GM19043 (cell line): ENCODE results near the gene RPAP2.
"Not testable (repeated sequence)": the region's sequence is repeated elsewhere in the genome, so short reads cannot be mapped to it uniquely, and the experiment has no call there.

Source experiments
- ATAC-seq: cut with Tn5 transposase; IDR thresholded peaks from one replicate; pipeline ENCODE4 v1.9.1; 2021; ENCODE audit warnings: low read depth; ENCODE audit not compliant: unreplicated experiment

RPAP2 gene

DNA sequence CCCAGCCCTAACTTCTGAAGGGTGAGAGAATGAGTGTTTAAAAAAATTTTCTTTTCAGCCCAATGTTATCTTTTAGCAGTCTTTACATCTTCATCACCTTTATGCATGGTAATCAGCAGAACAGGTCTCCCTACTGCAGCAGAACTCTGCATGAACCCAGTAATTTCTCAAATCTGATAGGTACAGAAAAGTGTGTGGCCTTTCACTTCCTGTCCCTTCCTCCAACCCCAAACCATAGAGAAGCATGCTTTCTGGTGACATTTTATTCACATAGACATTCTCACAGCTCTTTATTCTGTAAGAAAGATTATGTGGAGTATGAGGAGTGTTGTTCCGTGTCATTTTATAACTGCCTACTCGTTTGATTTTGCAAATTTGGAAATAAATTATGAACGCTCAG, 68.6 kb downstream of the RPAP2 start:
- ATAC-seq: no peak

GRCh38 chr1:92372164-92372563, 73.3 kb downstream of the RPAP2 start:
- no peak for ATAC-seq

DNA sequence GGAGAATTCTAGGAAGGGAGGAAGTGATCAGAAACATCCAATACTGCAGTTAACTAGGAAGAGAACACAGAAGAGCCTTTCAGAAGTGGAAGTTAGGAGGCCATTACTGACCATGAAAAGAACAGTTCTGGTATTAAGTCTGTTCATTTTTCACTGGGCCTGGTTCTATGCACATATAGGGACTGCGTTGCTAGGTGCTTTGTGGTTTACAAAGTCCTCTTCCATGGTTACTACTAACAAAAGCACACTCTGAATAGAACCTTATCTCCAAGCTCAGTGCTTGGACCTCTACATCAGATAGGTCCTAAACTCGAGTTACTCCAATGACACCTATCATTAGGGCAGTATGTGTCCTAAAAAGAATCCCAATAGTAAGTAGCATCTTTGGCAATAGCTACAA, 75.4 kb downstream of the RPAP2 start:
- ATAC-seq: no peak

- ATAC-seq: no peak
Measured at GRCh38 chr1:92376345-92376744, 77.5 kb downstream of the RPAP2 start.

DNA sequence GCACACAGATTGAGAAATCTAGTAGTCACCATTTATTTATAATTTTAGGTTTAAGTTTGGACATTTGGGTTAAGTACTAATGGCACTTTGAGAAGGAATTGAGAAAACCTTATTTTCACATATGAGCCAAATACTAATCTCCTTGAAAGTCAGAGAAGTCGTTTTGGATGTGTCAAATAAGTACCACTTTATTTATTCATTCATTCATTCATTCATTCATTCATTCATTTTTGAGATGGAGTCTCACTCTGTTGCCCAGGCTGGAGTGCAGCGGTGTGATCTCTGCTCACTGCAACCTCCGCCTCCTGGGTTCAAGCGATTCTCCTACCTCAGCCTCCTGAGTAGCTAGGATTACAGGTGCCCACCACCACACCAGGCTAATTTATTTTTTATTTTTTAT, 79.1 kb downstream of the RPAP2 start:
- ATAC-seq: not testable (repeated sequence)

GRCh38 chr1:92380867-92381266, 82.0 kb downstream of the RPAP2 start:
- no peak for ATAC-seq

DNA sequence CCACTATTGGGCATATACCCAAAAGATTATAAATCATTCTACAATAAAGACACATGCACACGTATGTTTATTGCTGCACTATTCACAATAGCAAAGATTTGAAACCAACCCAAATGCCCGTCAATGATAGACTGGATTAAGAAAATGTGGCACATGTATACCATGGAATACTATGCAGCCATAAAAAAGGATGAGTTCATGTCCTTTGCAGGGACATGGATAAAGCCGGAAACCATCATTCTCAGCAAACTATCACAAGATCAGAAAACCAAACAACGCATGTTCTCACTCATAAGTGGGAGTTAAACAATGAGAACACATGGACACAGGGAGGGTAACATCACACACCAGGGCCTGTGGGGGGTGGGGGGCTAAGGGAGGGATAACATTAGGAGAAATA, 95.1 kb downstream of the RPAP2 start:
- not testable (repeated sequence) for ATAC-seq

GRCh38 chr1:92398519-92398918, 99.7 kb downstream of the RPAP2 start:
- no peak for ATAC-seq

DNA sequence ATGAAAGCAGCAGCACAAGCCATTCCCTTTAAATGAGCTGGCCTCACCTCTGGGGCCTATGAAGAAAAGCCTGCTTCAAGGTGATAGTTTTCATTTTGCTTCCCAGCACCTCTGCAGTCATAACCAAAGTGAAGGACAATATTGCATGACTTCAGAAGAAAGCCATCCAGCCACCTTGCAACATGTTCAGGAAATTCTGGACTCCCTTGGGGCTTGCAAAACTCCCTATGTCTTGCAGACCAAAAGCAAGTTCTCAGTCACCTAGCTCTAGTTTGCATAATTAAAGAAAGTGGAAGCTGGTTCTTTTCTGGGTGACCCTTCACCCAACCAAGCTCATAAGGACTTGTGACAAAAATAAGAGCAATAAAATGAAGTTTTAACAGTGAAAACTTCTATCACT, 100.2 kb downstream of the RPAP2 start:
- ATAC-seq: peak; percentile 87

DNA sequence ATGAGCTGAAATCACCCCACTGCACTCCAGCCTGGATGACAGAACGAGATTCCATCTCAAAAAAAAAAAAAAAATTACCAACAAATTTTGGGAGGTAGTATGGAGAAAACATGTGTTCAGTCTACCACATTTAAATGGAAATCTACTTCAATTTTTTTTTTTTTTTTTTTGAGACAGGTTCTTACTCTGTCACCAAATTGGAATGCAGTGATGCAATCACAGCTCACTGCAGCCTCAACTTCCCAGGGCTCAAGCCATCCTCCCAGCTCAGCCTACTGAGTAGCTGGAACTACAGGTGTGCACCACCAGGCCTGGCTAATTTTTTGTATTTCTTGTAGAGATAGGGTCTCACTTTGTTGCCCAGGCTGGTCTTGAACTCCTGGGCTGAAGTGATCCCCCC, 105.8 kb downstream of the RPAP2 start:
- no peak for ATAC-seq

- ATAC-seq: no peak
Measured at GRCh38 chr1:92408825-92409224, 110.0 kb downstream of the RPAP2 start.

GRCh38 chr1:92409946-92410549, 111.2 kb downstream of the RPAP2 start:
- ATAC-seq: no peak

- no peak for ATAC-seq
Measured at GRCh38 chr1:92410706-92411105, 111.8 kb downstream of the RPAP2 start.

DNA sequence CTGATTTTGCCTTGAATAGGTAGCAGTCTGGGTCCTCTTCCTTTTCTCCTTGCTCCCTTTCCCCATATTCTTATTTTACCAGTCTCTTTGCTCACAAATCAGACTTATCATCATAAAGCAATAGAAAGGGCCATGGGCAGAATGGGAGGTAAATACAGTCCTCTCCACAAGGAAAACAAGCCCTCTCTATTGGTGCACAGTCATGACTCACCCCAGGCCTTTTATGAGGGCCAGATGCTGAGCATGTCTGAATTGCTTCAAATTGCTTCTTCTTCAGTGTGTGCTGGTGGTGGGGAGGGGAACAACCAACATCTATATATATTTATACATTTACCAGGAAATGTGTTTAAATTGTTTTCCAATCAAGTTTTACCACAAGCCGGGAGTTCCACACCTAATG, 112.7 kb downstream of the RPAP2 start:
- ATAC-seq: no peak

DNA sequence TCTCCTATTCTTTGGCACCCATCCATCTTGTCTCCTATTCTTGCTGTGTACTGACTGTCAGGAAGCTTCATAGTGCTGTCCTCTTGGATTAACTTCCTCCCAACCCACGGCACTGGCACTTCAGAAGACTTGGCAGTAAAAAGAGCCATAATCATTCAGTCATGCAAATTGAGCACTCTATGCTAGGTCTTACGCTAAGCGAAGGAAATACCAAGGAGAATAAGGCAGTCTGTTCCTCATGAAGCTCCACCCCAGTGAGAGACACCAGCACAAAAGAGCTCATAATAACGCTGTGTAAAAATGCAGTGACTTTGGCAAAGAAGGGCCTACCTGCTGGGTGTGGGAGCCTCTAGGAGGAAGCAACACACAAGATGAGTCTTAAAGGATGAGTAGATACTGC, 120.8 kb downstream of the RPAP2 start:
- no peak for ATAC-seq

DNA sequence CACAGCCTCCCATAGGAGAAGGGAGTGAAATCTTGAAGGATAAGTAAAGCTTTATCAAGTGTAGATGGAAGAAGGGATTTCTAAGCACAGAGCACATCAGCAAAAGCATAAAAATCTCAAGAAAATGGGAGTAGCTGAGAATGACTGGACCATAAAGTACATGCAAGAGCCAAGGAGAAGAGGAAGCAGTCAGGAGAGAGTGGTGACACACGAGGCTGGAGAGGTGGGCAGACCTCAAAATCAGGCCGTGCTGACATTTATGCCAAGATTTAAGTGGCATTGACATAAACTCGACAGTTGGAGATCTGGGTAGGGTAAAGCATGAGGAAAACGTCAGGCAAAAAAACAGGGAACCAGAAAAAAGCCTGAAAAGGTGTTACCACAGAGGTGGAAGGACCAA, 125.5 kb downstream of the RPAP2 start:
- no peak for ATAC-seq

GRCh38 chr1:92425617-92426016, 126.8 kb downstream of the RPAP2 start:
- no peak for ATAC-seq

GRCh38 chr1:92430030-92430429, 131.2 kb downstream of the RPAP2 start:
- ATAC-seq: no peak

DNA sequence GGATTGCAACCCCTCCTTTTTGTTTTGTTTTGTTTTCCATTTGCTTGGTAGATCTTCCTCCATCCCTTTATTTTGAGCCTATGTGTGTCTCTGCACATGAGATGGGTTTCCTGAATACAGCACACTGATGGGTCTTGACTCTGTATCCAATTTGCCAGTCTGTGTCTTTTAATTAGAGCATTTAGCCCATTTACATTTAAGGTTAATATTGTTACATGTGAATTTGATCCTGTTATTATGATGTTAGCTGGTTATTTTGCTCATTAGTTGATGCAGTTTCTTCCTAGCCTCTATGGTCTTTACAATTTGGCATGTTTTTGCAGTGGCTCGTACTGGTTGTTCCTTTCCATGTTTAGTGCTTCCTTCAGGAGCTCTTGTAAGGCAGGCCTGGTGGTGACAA, 135.7 kb downstream of the RPAP2 start:
- not testable (repeated sequence) for ATAC-seq

DNA sequence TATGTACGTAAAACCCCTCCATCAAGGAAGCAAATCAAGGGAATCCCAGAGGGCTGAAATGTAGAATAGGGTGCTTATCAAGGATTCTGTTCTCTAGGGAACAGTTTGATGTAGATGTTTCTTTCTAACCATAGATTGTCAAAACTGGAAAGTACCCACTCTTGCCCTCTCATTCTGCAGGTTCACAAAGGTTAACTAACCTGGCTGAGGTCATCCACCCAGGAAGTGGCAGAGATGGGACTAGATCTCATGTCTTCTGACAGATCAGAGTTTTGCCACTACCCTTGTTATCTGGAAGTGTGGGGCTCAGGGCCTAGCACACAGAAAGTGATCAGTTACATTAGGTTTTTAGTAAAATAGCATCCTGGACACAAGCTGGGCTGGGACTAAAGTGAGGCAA, 140.4 kb downstream of the RPAP2 start:
- no peak for ATAC-seq

DNA sequence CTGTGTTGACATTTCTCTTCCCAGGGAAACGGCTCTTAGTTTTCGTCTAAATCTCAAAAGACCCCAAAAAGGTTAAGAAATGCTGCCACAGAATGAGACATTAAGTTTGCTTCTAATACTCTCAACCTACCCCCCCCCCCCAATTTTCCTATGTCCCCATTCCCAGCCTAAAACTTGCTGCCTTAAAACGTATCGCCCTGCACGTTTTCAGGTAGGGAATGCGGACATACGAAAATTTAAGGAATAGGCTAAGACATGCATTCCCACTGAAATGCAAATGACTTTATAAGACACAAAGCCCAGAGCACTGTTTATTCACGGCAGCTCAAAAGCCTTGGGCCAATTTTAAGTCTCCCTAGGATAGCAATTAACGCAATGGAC, 142.4 kb downstream of the RPAP2 start:
- no peak for ATAC-seq

- ATAC-seq: no peak
Measured at GRCh38 chr1:92441697-92442342, 143.0 kb downstream of the RPAP2 start.

DNA sequence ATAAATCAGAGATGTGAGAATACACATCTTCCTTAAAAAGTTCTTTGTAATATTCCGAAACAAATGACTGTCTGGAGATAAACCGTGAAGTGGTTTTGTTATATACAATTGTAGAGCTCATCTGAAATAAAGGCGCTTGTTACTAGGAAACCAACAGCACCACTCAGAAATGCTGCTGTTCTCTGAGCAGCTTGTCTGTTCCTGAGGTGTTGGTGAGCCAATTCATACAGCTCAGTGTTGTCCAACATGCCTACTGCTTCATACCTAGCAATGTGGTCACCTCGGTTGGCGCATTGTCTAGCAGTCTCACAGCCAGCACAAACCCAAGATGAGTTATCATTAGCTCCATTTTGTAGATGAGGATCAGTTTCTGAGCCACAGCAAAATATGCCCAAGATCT, 143.5 kb downstream of the RPAP2 start:
- ATAC-seq: no peak
